GM12872 (cell line): ENCODE measurements around the gene DRAXIN.

Source experiments
- CTCF ChIP-seq: IDR thresholded peaks from 3 replicates; pipeline ENCODE4 v1.5.1; 2011; ENCODE audit warnings: low read depth, mild to moderate bottlenecking, low read length, moderate library complexity; ENCODE audit not compliant: insufficient read depth

DRAXIN gene

GRCh38 chr1:11741482-11741881, 50.0 kb downstream of the DRAXIN start:
- TF ChIP-seq CTCF = no peak

GRCh38 chr1:11741919-11742558, 50.5 kb downstream of the DRAXIN start:
- TF ChIP-seq CTCF = no peak

GRCh38 chr1:11744287-11744686, 52.8 kb downstream of the DRAXIN start:
- no peak for TF ChIP-seq CTCF

- no peak for TF ChIP-seq CTCF
Observed at GRCh38 chr1:11746092-11746491, 54.6 kb downstream of the DRAXIN start.

- TF ChIP-seq CTCF = no peak
Observed at GRCh38 chr1:11746795-11747487, 55.4 kb downstream of the DRAXIN start.

GRCh38 chr1:11748294-11749202, 57.0 kb downstream of the DRAXIN start:
- TF ChIP-seq CTCF = no peak

- TF ChIP-seq CTCF = peak; percentile 67
Observed at GRCh38 chr1:11749203-11749689, 57.7 kb downstream of the DRAXIN start.
